GM19025 (cell line): ENCODE measurements around the gene ADGRB3.
"Not testable (repeated sequence)": the region's sequence is repeated elsewhere in the genome, so short reads cannot be mapped to it uniquely, and the experiment has no call there.

Experiments
- ATAC-seq: cut with Tn5 transposase; IDR thresholded peaks from one replicate; pipeline ENCODE4 v1.9.1; 2021; ENCODE audit warnings: mild to moderate bottlenecking, low read depth, moderate library complexity; ENCODE audit not compliant: unreplicated experiment

The ADGRB3 gene

GRCh38 chr6:68774843-68775242 lies 139.8 kb downstream of the ADGRB3 start:
- no peak for ATAC-seq

GRCh38 chr6:68776354-68776753 lies 141.3 kb downstream of the ADGRB3 start:
- no peak for ATAC-seq

DNA sequence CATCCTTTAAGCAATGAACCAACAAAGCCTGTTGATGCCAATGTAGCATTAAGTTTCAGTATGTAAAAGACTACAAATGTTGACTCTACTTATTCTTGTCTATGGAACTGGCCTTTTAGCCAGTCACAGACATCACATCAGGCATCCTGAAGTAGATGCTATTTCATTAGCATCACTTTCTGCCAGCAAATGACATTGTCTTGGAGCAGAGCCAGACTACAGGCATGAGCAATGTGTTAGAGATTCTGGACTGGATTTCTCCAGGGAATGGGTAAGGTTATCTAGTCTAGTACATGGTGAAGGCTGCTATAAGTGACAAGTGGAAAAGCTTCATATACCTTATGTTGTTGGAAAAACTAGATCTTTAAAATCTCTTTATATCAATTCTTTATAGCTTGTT lies 142.9 kb downstream of the ADGRB3 start:
- ATAC-seq: no peak

GRCh38 chr6:68778356-68779020 lies 143.4 kb downstream of the ADGRB3 start:
- ATAC-seq: no peak

DNA sequence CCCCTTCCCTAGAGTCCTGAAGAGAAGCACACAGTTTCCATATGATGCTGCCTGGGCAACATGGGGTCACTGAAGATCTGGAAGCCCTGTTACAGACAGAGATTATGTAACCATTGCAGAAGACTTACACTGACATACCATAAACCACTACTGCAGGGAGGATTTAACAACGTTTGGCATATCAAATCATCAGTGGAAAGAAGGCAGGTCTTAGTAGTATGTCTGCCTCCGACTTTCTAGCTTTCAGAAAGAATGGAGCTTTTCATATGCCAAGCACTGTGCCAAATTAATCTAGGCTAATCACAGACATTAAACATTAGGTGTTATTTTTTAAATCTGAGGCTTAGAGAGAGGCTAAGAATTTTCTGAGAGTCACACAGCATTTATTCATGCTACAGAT lies 144.3 kb downstream of the ADGRB3 start:
- ATAC-seq: no peak

- not testable (repeated sequence) for ATAC-seq
Observed at GRCh38 chr6:68790128-68790527, 155.0 kb downstream of the ADGRB3 start.

- not testable (repeated sequence) for ATAC-seq
Observed at GRCh38 chr6:68814976-68815375, 179.9 kb downstream of the ADGRB3 start.

GRCh38 chr6:68826501-68826900 lies 191.4 kb downstream of the ADGRB3 start:
- ATAC-seq: no peak

GRCh38 chr6:68834551-68834950 lies 199.5 kb downstream of the ADGRB3 start:
- ATAC-seq: no peak

DNA sequence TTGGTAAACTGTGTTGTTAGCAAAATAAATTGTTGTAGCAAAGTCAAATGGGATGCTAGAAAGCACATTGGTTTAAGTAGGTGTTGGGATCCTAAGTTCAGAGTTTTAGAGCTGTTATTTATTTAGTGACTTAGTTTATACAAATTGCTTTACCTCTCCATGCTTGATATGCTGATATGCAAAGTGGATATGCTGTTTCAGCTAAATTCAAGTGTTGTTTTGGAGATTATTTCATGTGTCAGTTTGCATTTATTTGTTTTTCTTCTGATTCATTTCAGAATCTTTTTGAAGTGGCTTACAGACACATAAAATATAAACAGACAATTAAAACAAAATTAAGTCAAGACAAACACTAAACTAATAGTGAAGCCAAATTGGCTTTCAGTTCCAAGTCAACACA lies 203.5 kb downstream of the ADGRB3 start:
- no peak for ATAC-seq

- ATAC-seq: no peak
Observed at GRCh38 chr6:68852791-68853190, 217.7 kb downstream of the ADGRB3 start.

- ATAC-seq: no peak
Observed at GRCh38 chr6:68859233-68859632, 224.2 kb downstream of the ADGRB3 start.

DNA sequence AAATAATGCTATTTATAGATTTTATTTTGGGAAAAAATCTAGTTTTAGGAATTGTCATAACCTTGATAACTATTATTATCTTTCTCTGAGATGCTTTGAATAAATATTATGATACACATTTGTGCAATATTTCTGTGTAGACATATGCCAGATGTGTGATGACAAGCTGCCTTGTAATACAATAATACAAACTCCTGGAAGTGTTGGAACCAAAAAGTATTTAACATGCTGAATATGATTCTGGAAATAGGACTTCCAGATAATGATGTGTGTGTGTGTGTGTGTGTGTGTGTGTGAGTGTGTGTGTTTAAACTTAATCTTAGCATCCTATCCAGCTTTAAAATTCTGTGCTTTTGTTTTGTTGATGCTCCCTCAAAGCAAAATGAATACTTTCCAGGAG lies 233.6 kb downstream of the ADGRB3 start:
- ATAC-seq: no peak

- ATAC-seq: no peak
Observed at GRCh38 chr6:68873236-68873635, 238.2 kb downstream of the ADGRB3 start.

DNA sequence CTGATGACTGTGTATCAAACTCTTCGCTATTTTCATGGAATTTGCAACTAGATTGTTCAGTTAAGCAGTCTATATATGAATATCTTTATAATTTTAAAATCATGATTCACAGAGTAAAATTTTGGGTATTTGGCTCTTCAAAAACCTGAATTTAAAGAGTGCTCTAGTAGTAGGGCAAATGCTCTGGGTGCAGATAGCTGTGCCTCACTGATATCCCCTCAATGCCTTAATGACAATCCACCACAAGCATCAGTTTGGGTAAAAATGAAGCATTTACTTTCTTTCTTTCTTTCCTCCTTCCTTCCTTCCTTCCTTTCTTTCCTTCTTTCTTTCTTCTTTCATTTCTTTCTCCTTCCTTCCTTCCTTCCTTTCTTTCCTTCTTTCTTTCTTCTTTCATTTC lies 239.7 kb downstream of the ADGRB3 start:
- ATAC-seq: no peak

DNA sequence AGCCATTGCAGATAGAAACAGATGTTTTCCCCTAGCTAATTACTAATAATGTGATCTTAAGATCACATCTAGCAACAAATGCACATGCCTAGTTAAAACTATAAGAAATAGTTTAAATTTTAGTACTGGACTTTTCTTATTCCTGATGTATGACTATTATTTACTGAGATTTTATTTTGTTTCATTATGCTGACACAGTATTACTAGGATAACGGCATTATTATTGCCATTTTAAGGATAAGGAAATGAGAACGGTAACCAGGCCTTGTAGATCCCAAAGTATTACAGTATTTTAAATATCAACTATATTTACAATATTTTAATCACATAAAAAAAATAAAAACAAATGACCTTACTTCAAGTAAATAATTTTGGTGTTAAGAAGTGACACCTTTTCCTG lies 240.3 kb downstream of the ADGRB3 start:
- no peak for ATAC-seq

GRCh38 chr6:68876792-68877493 lies 241.9 kb downstream of the ADGRB3 start:
- no peak for ATAC-seq

DNA sequence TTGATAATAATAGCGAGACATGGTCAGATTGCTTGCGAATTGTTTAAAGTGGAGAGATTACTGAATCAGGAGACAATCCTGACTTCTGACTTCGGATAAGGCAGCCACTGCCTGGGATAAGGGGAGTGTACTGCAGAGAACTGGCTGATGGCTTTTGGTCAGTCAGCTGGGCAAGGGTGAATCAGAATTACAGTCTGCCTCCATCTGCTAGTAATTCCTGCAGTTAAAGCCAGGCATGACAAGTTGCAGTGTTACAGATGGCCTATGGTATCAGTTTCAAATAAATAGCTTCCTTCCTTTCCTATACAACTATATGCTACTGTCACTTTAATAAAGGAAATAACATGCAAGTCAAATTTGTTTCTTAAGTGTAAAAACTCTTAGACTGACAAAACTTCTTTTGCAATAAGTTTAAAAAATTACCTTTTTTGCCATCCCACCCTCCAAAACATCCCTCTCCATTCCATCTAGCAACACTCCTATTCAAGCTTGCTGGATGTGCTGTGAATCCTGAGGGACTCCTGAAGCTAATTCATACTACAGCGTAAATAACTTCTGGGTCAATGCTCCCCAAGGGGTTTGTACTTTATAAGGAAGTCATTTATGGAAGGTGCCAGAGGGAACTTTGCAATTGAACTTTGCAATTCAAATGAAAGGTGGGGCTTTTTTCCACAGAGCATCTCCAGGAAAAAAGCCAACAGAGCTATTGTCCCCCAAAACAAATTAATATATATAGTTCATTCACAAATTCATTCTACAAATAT lies 245.2 kb downstream of the ADGRB3 start:
- ATAC-seq: no peak

GRCh38 chr6:68883325-68883724 lies 248.2 kb downstream of the ADGRB3 start:
- ATAC-seq: not testable (repeated sequence)

DNA sequence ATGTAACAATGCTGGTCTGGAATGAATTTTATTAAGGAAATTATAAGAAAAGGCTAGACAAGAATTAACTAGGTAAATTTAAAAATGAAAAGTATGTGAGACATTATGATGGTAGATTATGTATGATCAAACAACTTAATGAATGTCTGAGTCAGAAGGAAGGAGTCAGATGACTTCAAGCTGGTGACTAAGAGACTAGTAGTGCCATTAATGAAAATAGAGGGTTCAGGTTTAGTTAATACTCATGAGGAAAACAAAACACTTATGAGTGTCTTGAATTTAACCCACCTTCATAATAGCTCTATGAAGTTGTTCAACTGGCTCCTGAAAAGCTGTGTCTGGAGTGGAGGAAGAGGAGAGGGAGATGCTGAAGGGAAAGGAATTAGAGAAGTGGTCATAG lies 256.3 kb downstream of the ADGRB3 start:
- no peak for ATAC-seq

GRCh38 chr6:68892452-68892851 lies 257.4 kb downstream of the ADGRB3 start:
- ATAC-seq: no peak

DNA sequence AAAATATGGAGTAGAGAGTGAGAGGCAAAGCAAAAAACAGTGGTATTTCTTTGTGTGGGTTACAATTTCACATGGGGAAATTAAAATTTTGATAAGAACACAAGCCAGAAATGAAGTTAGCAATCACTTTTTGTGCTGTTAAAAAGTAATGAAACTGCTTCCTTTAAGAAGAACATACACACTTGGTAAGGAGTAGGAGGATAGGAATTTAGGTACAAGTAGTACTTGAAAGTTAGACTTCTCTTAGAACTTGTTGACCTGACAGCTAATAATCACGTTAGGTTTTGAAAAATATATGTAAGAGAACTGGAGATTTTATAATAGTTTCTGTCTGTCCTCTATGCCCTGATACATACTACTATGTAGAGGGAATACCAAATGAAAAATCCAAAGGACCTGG lies 260.8 kb downstream of the ADGRB3 start:
- ATAC-seq: no peak
